DND-41 (cell line): ENCODE measurements around the gene TRIM47.
"Not testable (repeated sequence)": the region's sequence is repeated elsewhere in the genome, so short reads cannot be mapped to it uniquely, and the experiment has no call there.

Experiments used
- ATAC-seq: fragments of 200-7000 bp; cut with Tn5 transposase; 3 replicates; pipeline ENCODE4 v1.9.1; 2021; ENCODE audit warnings: low read depth; ENCODE audit not compliant: insufficient read depth
- DNase-seq: peaks from one replicate; pipeline ENCODE4 v3.0.0-alpha.2; 2020
- H2AFZ ChIP-seq: 2 replicates; pipeline ENCODE4 v1.6.0; 2012; ENCODE audit warnings: low read depth, low read length
- H3K27ac ChIP-seq: 2 replicates; pipeline ENCODE4 v1.5.1; 2012; ENCODE audit warnings: low read length, inconsistent platforms
- H3K27me3 ChIP-seq: fragments of 200-600 bp; sonication (generic); 2 replicates; pipeline ENCODE4 v1.6.0; 2012; ENCODE audit warnings: low read length, mild to moderate bottlenecking, inconsistent platforms; ENCODE audit not compliant: insufficient read depth, poor library complexity
- H3K36me3 ChIP-seq: 2 replicates; pipeline ENCODE4 v1.5.1; 2012; ENCODE audit warnings: low read length, inconsistent platforms; ENCODE audit not compliant: insufficient read depth
- H3K4me1 ChIP-seq: 2 replicates; pipeline ENCODE4 v1.5.1; 2012; ENCODE audit warnings: mild to moderate bottlenecking, low read length; ENCODE audit not compliant: insufficient read depth
- H3K4me2 ChIP-seq: 2 replicates; pipeline ENCODE4 v1.6.0; 2012; ENCODE audit warnings: mild to moderate bottlenecking, moderate library complexity, low read length, inconsistent platforms; ENCODE audit not compliant: insufficient read depth
- H3K4me3 ChIP-seq, 2 experiments: fragments of 200-600 bp in 1 of 2; shearing (Covaris generic) in 1 of 2; 2 replicates each; pipeline ENCODE4 v1.5.1; 2012 to 2016; ENCODE audit warnings: inconsistent platforms in 2 of 2, low read length in 2 of 2, mild to moderate bottlenecking in 2 of 2, low read depth in 1 of 2, moderate library complexity in 1 of 2
- H3K79me2 ChIP-seq: 2 replicates; pipeline ENCODE4 v1.6.0; 2012; ENCODE audit warnings: low read length, inconsistent platforms; ENCODE audit not compliant: insufficient read depth
- H3K9ac ChIP-seq: 2 replicates; pipeline ENCODE4 v1.6.0; 2012; ENCODE audit warnings: low read depth, mild to moderate bottlenecking, inconsistent platforms, low read length, moderate library complexity
- H3K9me3 ChIP-seq: 2 replicates; pipeline ENCODE4 v1.5.1; 2012; ENCODE audit warnings: low read length, moderate library complexity, mild to moderate bottlenecking, inconsistent platforms; ENCODE audit not compliant: insufficient read depth, severe bottlenecking
- H4K20me1 ChIP-seq: 2 replicates; pipeline ENCODE4 v1.6.0; 2012; ENCODE audit warnings: low read length; ENCODE audit not compliant: insufficient read depth
- CTCF ChIP-seq: IDR thresholded peaks from 2 replicates; pipeline ENCODE4 v1.5.1; 2012; ENCODE audit warnings: borderline replicate concordance, low read length, moderate library complexity, mild to moderate bottlenecking; ENCODE audit not compliant: poor library complexity, severe bottlenecking; ENCODE audit errors: extremely low read depth
- EZH2 ChIP-seq: IDR thresholded peaks from 3 replicates; pipeline ENCODE4 v1.6.1; 2012; ENCODE audit warnings: borderline replicate concordance, low read depth, mild to moderate bottlenecking, moderate library complexity, low read length, inconsistent platforms; ENCODE audit not compliant: severe bottlenecking

Gene TRIM47

GRCh38 chr17:75874323-75875181 lies 3.8 kb downstream of the TRIM47 start:
- no peak overlapping the region for H2AFZ ChIP-seq
- no peak overlapping the region for H3K27ac ChIP-seq
- no peaks in the 10 kb centered on the region for H3K36me3 ChIP-seq
- TF ChIP-seq EZH2 (no peak), CTCF (no peak)
- no peak for ATAC-seq
- no peak overlapping the region for H3K4me2 ChIP-seq
- H3K4me3 ChIP-seq = no peak overlapping the region
- H3K9ac ChIP-seq = no peak overlapping the region
- H3K27me3 ChIP-seq = no peaks in the 10 kb centered on the region
- no peaks in the 10 kb centered on the region for H3K79me2 ChIP-seq
- no peaks in the 10 kb centered on the region for H3K9me3 ChIP-seq
- no peak for DNase-seq
- H3K4me1 ChIP-seq = 0 out of 2 replicates have a peak, but pooled peaks cover 2% of the 10 kb centered on the region
- no peaks in the 10 kb centered on the region for H4K20me1 ChIP-seq

GRCh38 chr17:75873587-75874322 lies 4.6 kb downstream of the TRIM47 start:
- no peaks in the 10 kb centered on the region for H3K27me3 ChIP-seq
- 0 out of 2 replicates have a peak, but pooled peaks cover 2% of the 10 kb centered on the region for H3K4me1 ChIP-seq
- ATAC-seq (no peak), DNase-seq (no peak)
- no peak overlapping the region for H3K4me3 ChIP-seq
- H3K27ac ChIP-seq = no peak overlapping the region
- TF ChIP-seq EZH2 (no peak), CTCF (no peak)
- no peak overlapping the region for H2AFZ ChIP-seq
- no peak overlapping the region for H3K9ac ChIP-seq
- no peaks in the 10 kb centered on the region for H4K20me1 ChIP-seq
- H3K4me2 ChIP-seq = no peak overlapping the region
- no peaks in the 10 kb centered on the region for H3K36me3 ChIP-seq
- H3K9me3 ChIP-seq = no peaks in the 10 kb centered on the region
- H3K79me2 ChIP-seq = no peaks in the 10 kb centered on the region

GRCh38 chr17:75872434-75873351 lies 5.7 kb downstream of the TRIM47 start:
- H3K4me1 ChIP-seq = 0 out of 2 replicates have a peak, but pooled peaks cover 2% of the 10 kb centered on the region
- H3K9me3 ChIP-seq = no peaks in the 10 kb centered on the region
- DNase-seq (peak; percentile 27), ATAC-seq (no peak)
- H3K36me3 ChIP-seq = no peaks in the 10 kb centered on the region
- no peaks in the 10 kb centered on the region for H3K27me3 ChIP-seq
- H3K9ac ChIP-seq = no peak overlapping the region
- no peak overlapping the region for H2AFZ ChIP-seq
- H4K20me1 ChIP-seq = no peaks in the 10 kb centered on the region
- no peak overlapping the region for H3K27ac ChIP-seq
- no peak overlapping the region for H3K4me3 ChIP-seq
- TF ChIP-seq CTCF = no peak
- no peak for TF ChIP-seq EZH2
- H3K4me2 ChIP-seq = no peak overlapping the region
- no peaks in the 10 kb centered on the region for H3K79me2 ChIP-seq

GRCh38 chr17:75870228-75870627 lies 8.2 kb downstream of the TRIM47 start:
- H4K20me1 ChIP-seq, DNase-seq, H3K9ac ChIP-seq, H3K79me2 ChIP-seq, H3K36me3 ChIP-seq, H3K27ac ChIP-seq, H3K4me2 ChIP-seq, H2AFZ ChIP-seq, H3K4me3 ChIP-seq, H3K9me3 ChIP-seq, ATAC-seq, H3K4me1 ChIP-seq, H3K27me3 ChIP-seq: not testable (repeated sequence)
